Common myeloid progenitor, CD34-positive (primary cell): ENCODE data around the gene FGD2.

Experiments used
- CTCF ChIA-PET: fragments of 350-600 bp; sonication (Branson Sonifier 250); formaldehyde crosslinking; loops from one replicate; lab custom pipeline; 2021; ENCODE audit warnings: antibody characterized with exemption; lab: Charles Lee
- POLR2A ChIA-PET: fragments of 350-600 bp; sonication (Branson Sonifier 250); formaldehyde crosslinking; loops from one replicate; lab custom pipeline; 2021; ENCODE audit warnings: antibody characterized with exemption; lab: Charles Lee
- DNase-seq, 3 donors: peaks; one replicate each; pipeline versions ENCODE4 v3.0.0 to v3.0.0-alpha.2; 2013
- H3K27ac ChIP-seq, 2 experiments: 1 replicate in 1 of 2; 2 replicates in 1 of 2; pipeline ENCODE4 v1.7.0; 2013; ENCODE audit warnings: inconsistent platforms in 2 of 2, low read length in 2 of 2, mild to moderate bottlenecking in 2 of 2, low read depth in 1 of 2, moderate library complexity in 1 of 2; ENCODE audit not compliant: severe bottlenecking in 2 of 2, insufficient read depth in 1 of 2, poor library complexity in 1 of 2
- H3K27me3 ChIP-seq, 5 experiments: replicated peaks in 2 of 5; 1 replicate in 3 of 5; 2 replicates in 2 of 5; pipeline versions ENCODE4 v1.6.1 to v1.7.0; 2013; ENCODE audit warnings: low read length in 4 of 5, mild to moderate bottlenecking in 2 of 5, moderate library complexity in 2 of 5, inconsistent platforms in 1 of 5; ENCODE audit not compliant: insufficient read depth in 5 of 5, control insufficient read depth in 4 of 5
- H3K36me3 ChIP-seq, 4 experiments: 1 replicate in 2 of 4; 2 replicates in 2 of 4; pipeline versions ENCODE4 v1.6.1 to v1.7.0; 2013; ENCODE audit warnings: low read length in 3 of 4, control low read depth in 1 of 4, mild to moderate bottlenecking in 1 of 4; ENCODE audit not compliant: control insufficient read depth in 4 of 4, insufficient read depth in 4 of 4
- H3K4me1 ChIP-seq, 4 experiments: 1 replicate in 3 of 4; 2 replicates in 1 of 4; pipeline versions ENCODE4 v1.6.1 to v1.7.1; 2013; ENCODE audit warnings: low read length in 3 of 4, mild to moderate bottlenecking in 3 of 4, control low read depth in 1 of 4, inconsistent platforms in 1 of 4, moderate library complexity in 1 of 4; ENCODE audit not compliant: control insufficient read depth in 4 of 4, insufficient read depth in 4 of 4; ENCODE audit errors: control extremely low read depth in 1 of 4
- H3K4me3 ChIP-seq, 7 experiments: 1 replicate in 4 of 7; 2 replicates in 3 of 7; pipeline versions ENCODE4 v1.5.1 to v1.7.0; 2013; ENCODE audit warnings: mild to moderate bottlenecking in 7 of 7, low read length in 6 of 7, moderate library complexity in 6 of 7, inconsistent platforms in 2 of 7, low read depth in 2 of 7, control low read depth in 1 of 7; ENCODE audit not compliant: insufficient read depth in 4 of 7, control insufficient read depth in 1 of 7; ENCODE audit errors: extremely low read depth in 1 of 7
- H3K9me3 ChIP-seq, 5 experiments: 1 replicate in 4 of 5; 2 replicates in 1 of 5; pipeline versions ENCODE4 v1.6.1 to v1.7.1; 2013; ENCODE audit warnings: low read length in 4 of 5, mild to moderate bottlenecking in 2 of 5, inconsistent platforms in 1 of 5, low read depth in 1 of 5, moderate library complexity in 1 of 5; ENCODE audit not compliant: control insufficient read depth in 4 of 5, insufficient read depth in 2 of 5; ENCODE audit errors: control extremely low read depth in 1 of 5
- WGBS: methylation state at CpG from one replicate; pipeline ENCODE4 v1.1.5; 2013; ENCODE audit not compliant: insufficient coverage; 5-methylcytosine and 5-hydroxymethylcytosine counted together

The FGD2 gene

DNA sequence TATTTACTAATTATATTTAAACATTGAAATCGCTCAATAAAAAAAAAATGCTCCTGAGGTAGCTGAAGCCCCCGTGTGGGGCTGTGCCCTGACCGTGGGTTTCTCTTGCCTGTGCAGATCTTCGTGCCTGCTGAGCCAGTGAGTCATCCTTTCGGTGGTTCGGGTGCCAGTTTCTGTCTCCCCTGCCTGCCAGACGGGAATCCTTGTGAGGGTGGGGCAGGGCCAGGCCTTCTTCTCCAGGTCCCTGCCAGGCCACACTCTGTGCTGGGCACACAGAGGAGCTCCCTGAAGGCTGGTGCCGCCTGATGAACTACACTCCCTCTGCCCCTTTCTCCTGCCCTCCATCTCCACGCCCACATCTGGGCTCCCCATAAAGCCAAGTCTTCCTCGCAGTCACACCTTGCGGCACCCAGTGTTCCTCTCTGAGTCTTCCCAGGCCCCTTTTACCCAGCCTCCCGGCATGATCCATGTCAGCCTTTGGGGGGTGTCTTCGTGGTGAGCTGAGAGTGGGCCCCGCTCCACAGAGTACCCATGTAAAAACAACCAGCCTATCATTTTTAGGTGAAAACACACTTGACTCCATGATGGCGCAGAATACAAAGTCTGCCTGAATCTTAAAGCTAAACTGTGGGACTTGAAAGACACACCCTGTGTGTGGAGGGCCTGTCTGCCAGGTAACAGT, 19.3 kb downstream of the FGD2 start:
- Histone ChIP-seq H3K4me3 (no peak overlapping the region), H3K4me1 (peaks cover 0 to 62% (median 7%) of the 10 kb centered on the region in 4 experiments), H3K27me3 (no peaks in the 10 kb centered on the region), H3K9me3 (no peaks in the 10 kb centered on the region), H3K27ac (no peak overlapping the region), H3K36me3 (no peaks in the 10 kb centered on the region)
- DNase-seq, result no peak
- 92% methylated on average over 10 of the region's 15 CpGs for WGBS
- ChIA-PET CTCF (interaction anchor here (0.9 to 22.2 kb wide), 8 partner anchors 9 to 258 kb away, joined by 3 to 618 read pairs (median 4); partner anchors contain the start of genes MTCH1 and PIM1), POLR2A (no interaction called here)

DNA sequence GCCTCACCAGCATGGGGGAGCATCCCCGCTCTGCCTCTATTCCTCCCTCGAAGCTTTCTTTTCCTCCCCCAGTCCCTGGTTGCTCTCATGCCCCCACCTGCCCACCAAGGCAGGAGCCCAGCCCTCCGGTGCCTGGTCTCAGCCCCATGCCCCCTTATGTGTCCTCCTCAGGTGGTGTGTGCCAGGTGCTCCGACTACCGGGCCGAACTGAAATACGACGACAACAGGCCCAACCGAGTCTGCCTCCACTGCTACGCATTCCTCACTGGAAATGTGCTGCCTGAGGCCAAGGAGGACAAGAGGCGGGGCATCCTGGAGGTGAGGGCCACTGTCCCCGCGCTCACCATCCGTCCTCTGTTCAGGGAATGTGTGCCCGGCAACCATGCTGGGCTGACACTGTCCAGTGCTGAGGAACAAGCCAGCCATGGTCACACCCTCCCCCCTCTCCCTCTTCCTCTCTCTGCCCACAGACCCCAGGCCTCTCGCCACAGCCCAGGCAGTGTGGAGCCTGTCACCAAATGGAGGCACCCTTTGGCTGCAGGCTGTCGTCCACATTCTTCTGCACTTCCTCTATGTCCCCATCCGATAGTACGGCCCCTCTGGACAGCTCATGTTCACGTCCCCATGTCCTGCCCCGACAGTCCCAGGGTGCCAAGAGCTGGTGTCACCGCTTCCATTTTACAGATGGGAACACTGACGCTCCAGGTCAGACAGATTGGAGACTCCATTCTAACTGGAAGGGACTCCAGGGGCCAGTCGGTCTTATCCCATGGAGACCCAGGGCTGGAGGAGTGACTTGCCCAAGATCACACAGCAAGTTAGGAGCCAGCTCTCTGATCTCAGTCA, 20.4 kb downstream of the FGD2 start:
- no peaks in the 10 kb centered on the region for H3K27me3 ChIP-seq
- H3K36me3 ChIP-seq, result no peaks in the 10 kb centered on the region
- 95% methylated on average over 21 of the region's 24 CpGs for WGBS
- no peak overlapping the region for H3K4me3 ChIP-seq
- CTCF ChIA-PET, result interaction anchor here (0.6 to 22.2 kb wide), 8 partner anchors 7 to 259 kb away, joined by 3 to 618 read pairs (median 23); partner anchors contain the start of gene PIM1
- DNase-seq, result no peak
- POLR2A ChIA-PET, result interaction anchor here (0.7 kb wide), 1 partner anchor 121 kb away, joined by 3 read pairs; no protein-coding TSS in a partner anchor
- peaks cover 0 to 65% (median 7%) of the 10 kb centered on the region in 4 experiments for H3K4me1 ChIP-seq
- H3K9me3 ChIP-seq, result peaks cover 0 to 3% (median 0%) of the 10 kb centered on the region in 5 experiments
- H3K27ac ChIP-seq, result no peak overlapping the region

DNA sequence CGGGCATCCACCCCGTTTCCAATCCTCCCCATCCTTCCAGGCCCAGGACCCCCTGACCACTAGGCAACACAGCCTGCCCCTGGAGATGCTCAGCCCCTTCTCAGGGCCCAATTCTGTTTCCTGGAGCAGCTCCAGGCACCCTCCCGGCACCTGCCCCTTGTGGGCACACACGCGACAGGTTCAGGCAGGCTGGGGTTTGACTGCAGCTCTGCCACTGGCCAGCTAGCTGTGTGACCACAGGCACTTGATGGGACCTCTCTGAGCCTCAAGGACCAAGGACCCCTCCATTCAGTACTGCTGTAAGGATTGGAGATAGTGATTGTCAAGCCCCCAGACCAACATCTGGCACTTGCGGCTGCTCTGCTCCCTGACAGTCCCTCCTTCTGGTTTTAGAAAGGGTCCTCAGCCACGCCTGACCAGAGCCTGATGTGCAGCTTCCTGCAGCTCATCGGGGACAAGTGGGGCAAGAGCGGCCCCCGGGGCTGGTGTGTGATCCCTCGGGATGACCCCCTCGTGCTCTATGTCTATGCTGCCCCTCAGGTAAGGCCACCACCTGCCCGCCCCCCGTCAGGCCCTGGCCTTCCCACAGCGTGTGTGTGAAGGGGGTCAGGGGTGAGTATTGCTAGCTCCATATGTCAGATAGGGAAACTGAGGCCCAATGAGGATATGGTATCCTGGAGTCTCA, 21.7 kb downstream of the FGD2 start:
- H3K27ac ChIP-seq, result no peak overlapping the region
- H3K9me3 ChIP-seq, result peaks cover 0 to 4% (median 0%) of the 10 kb centered on the region in 5 experiments
- H3K27me3 ChIP-seq, result no peaks in the 10 kb centered on the region
- POLR2A ChIA-PET, result interaction anchor here (0.7 kb wide), 1 partner anchor 122 kb away, joined by 3 read pairs; no protein-coding TSS in a partner anchor
- no peak overlapping the region for H3K4me3 ChIP-seq
- H3K4me1 ChIP-seq, result peaks cover 0 to 54% (median 5%) of the 10 kb centered on the region in 4 experiments
- WGBS, result 80% methylated on average over 6 of the region's 15 CpGs
- CTCF ChIA-PET, result interaction anchor here (1.2 to 22.2 kb wide), 6 partner anchors 8 to 177 kb away, joined by 3 to 618 read pairs (median 239); partner anchors contain the start of gene PIM1
- H3K36me3 ChIP-seq, result no peaks in the 10 kb centered on the region
- DNase-seq, result no peak

DNA sequence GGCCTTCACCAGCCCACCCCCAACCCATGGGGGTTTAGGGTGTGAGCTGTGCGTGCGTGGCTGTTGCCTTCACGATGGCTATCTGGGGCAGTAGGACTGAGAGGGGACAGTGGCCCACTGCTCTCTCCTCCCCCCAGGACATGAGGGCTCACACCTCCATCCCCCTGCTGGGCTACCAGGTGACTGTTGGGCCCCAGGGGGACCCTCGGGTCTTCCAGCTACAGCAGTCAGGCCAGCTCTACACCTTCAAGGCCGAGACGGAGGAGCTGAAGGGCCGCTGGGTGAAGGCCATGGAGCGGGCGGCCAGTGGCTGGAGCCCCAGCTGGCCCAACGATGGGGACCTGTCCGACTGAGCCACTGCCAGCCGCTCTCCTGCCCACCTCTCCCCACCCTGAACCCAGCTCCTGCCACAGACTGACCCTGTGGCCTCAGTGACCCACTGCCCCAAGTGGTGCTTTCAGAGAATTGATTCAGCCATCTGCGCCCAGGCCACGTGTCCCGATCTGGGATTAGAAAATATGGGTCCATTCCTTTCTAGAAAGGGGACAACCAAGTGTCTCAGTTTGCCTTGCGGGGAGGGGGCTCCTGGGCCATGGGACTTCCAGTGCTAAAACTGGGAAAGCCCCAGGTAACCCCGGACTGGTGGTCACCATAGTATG, 22.5 kb downstream of the FGD2 start:
- H3K36me3 ChIP-seq, result no peaks in the 10 kb centered on the region

DNA sequence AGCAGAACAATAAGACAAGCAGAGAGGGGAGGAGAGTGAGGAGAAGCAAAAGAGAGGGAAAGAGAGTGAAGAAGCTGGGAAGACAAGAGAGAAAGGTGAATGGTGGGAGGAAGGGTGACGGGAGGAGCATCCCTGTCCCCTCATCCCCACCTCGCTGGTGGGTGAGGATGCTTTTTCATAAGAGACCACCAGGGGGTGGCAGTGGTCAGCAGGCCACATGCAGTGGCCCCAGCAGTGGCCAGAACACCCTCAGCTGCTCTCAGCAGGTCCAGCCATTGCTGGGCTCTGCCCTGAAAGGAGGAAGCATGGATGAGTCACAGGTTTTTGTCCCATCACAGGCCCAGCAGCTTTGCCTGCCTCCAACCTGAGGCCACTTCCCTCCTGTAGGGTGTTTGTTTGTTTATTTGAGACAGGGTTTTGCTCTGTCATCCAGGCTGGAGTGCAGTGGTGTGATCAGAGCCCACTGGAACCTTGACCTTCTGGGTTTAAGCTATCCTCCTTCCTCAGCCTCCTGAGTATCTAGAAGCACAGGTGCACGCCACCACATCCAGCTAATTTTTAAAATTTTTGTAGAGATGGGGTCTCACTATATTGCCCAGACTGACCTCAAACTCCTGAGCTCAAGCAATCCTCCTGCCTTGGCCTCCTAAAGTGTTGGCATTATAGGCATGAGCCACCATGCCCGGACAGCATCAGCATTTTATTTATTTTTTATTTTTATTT, 24.0 kb downstream of the FGD2 start:
- POLR2A ChIA-PET, result interaction anchor here (0.9 to 1.9 kb wide), 6 partner anchors 10 to 183 kb away, joined by 3 to 9 read pairs (median 4); no protein-coding TSS in a partner anchor
- 100% methylated on average over 1 of the region's 4 CpGs for WGBS
- DNase-seq, result peak; percentile 81 to 92 (median 88)
- H3K4me3 ChIP-seq, result no peak overlapping the region
- peak overlapping the region in 1 of 2 experiments; percentile 44 for H3K27ac ChIP-seq
- H3K4me1 ChIP-seq, result peaks cover 0 to 55% (median 7%) of the 10 kb centered on the region in 4 experiments
- H3K27me3 ChIP-seq, result no peaks in the 10 kb centered on the region
- CTCF ChIA-PET, result interaction anchor here (1.0 to 22.2 kb wide), 11 partner anchors 8 to 432 kb away, joined by 3 to 618 read pairs (median 6); partner anchors contain the start of gene PIM1
- H3K36me3 ChIP-seq, result no peaks in the 10 kb centered on the region
- peaks cover 0 to 4% (median 0%) of the 10 kb centered on the region in 5 experiments for H3K9me3 ChIP-seq

More for the DNA sequence above, 22.5 kb downstream of the FGD2 start:
- H3K4me1 ChIP-seq, result peaks cover 0 to 46% (median 4%) of the 10 kb centered on the region in 4 experiments
- DNase-seq, result no peak
- H3K9me3 ChIP-seq, result peaks cover 0 to 4% (median 0%) of the 10 kb centered on the region in 5 experiments
- no peak overlapping the region for H3K4me3 ChIP-seq
- ChIA-PET POLR2A (interaction anchor here (1.6 kb wide), 1 partner anchor 21 kb away, joined by 7 read pairs; no protein-coding TSS in a partner anchor), CTCF (interaction anchor here (1.1 to 22.2 kb wide), 9 partner anchors 9 to 430 kb away, joined by 3 to 618 read pairs (median 4); partner anchors contain the start of gene PIM1)
- 98% methylated on average over 16 of the region's 17 CpGs for WGBS
- no peaks in the 10 kb centered on the region for H3K27me3 ChIP-seq
- no peak overlapping the region for H3K27ac ChIP-seq
